GM12878 (cell line): ENCODE measurements around the gene RNPC3. TPM values are rescaled to one million over a fixed set of nuclear protein-coding genes. Genes with fewer than 3 reads are reported as not detected.
A peak's percentile ranks its signal among the peaks of the same experiment; 100 is the strongest.

Experiments
- BHLHE40 ChIP-seq, 2 experiments: fragments of 450-650 bp in 1 of 2; IDR thresholded peaks; 2 replicates each; pipeline ENCODE4 v1.6.1; 2011 to 2017; ENCODE audit warnings: low read depth in 2 of 2, borderline replicate concordance in 1 of 2, improper control_type of control experiment in 1 of 2, low read length in 1 of 2, mild to moderate bottlenecking in 1 of 2
- CREM ChIP-seq: IDR thresholded peaks from 2 replicates; pipeline ENCODE4 v1.6.1; 2014; ENCODE audit warnings: antibody characterized with exemption, low read depth
- CUX1 ChIP-seq: IDR thresholded peaks from 2 replicates; pipeline ENCODE4 v1.6.1; 2012; ENCODE audit warnings: improper control_type of control experiment, low read depth, low read length; ENCODE audit not compliant: insufficient replicate concordance
- EED ChIP-seq: sonication (generic); IDR thresholded peaks from 2 replicates; pipeline ENCODE4 v1.6.1; 2016; ENCODE audit warnings: antibody characterized with exemption, low read depth
- EP300 ChIP-seq, 2 experiments: fragments of 150-350 bp in 1 of 2; IDR thresholded peaks; 2 replicates each; pipeline ENCODE4 v1.6.1; 2011 to 2012; ENCODE audit warnings: low read depth in 2 of 2, low read length in 2 of 2, borderline replicate concordance in 1 of 2, improper control_type of control experiment in 1 of 2, inconsistent platforms in 1 of 2; ENCODE audit not compliant: control insufficient read depth in 1 of 2
- IKZF2 ChIP-seq, 2 experiments: fragments of 450-650 bp; IDR thresholded peaks; 2 replicates each; pipeline ENCODE4 v1.6.1; 2017; ENCODE audit warnings: mild to moderate bottlenecking in 2 of 2, moderate library complexity in 2 of 2
- IRF4 ChIP-seq: IDR thresholded peaks from 2 replicates; pipeline ENCODE4 v1.6.1; 2011; ENCODE audit warnings: low read depth, low read length
- KDM1A ChIP-seq: fragments of 200-600 bp; sonication (generic); IDR thresholded peaks from 2 replicates; pipeline ENCODE4 v1.6.1; 2016; ENCODE audit warnings: borderline replicate concordance
- NKRF ChIP-seq: fragments of 450-650 bp; conservative IDR thresholded peaks from 2 replicates; pipeline ENCODE4 v1.6.1; 2017; ENCODE audit warnings: mild to moderate bottlenecking, moderate library complexity
- PML ChIP-seq: IDR thresholded peaks from 2 replicates; pipeline ENCODE4 v1.6.1; 2012; ENCODE audit warnings: low read length, inconsistent platforms
- POLR2A ChIP-seq: IDR thresholded peaks from 2 replicates; pipeline ENCODE4 v1.6.1; 2011; ENCODE audit warnings: low read depth, mild to moderate bottlenecking, low read length
- POLR2AphosphoS2 ChIP-seq: IDR thresholded peaks from 2 replicates; pipeline ENCODE4 v1.6.1; 2011; ENCODE audit warnings: low read depth, mild to moderate bottlenecking, low read length, improper control_type of control experiment, moderate library complexity
- POLR2AphosphoS5 ChIP-seq: IDR thresholded peaks from 2 replicates; pipeline ENCODE4 v1.6.1; 2011; ENCODE audit warnings: mild to moderate bottlenecking, low read length, inconsistent platforms
- RBBP5 ChIP-seq: fragments of 200-600 bp; sonication (generic); conservative IDR thresholded peaks from 2 replicates; pipeline ENCODE4 v1.6.1; 2016
- SMAD1 ChIP-seq: fragments of 450-650 bp; IDR thresholded peaks from 2 replicates; pipeline ENCODE4 v1.6.1; 2018; ENCODE audit warnings: mild to moderate bottlenecking, low read depth; ENCODE audit not compliant: partially characterized antibody
- SMC3 ChIP-seq: IDR thresholded peaks from 2 replicates; pipeline ENCODE4 v1.6.1; 2011; ENCODE audit warnings: low read length, improper control_type of control experiment, borderline replicate concordance
- SPI1 ChIP-seq: IDR thresholded peaks from 2 replicates; pipeline ENCODE4 v1.6.1; 2011; ENCODE audit warnings: low read depth, mild to moderate bottlenecking, low read length, moderate library complexity, borderline replicate concordance; ENCODE audit not compliant: insufficient read depth
- SRF ChIP-seq, 2 experiments: IDR thresholded peaks; 2 replicates each; pipeline ENCODE4 v1.6.1; 2011; ENCODE audit warnings: low read depth in 2 of 2, low read length in 2 of 2, mild to moderate bottlenecking in 1 of 2, moderate library complexity in 1 of 2
- STAT1 ChIP-seq: fragments of 450-650 bp; conservative IDR thresholded peaks from 2 replicates; pipeline ENCODE4 v1.6.1; 2014; ENCODE audit warnings: antibody characterized with exemption, mild to moderate bottlenecking
- SUPT20H ChIP-seq: IDR thresholded peaks from 2 replicates; pipeline ENCODE4 v1.6.1; 2011; ENCODE audit warnings: low read depth, mild to moderate bottlenecking, low read length, moderate library complexity, borderline replicate concordance; ENCODE audit not compliant: control insufficient read depth
- polyA plus RNA-seq, 11 experiments: library from polyadenylated mRNA; depleted of rRNA in 4 of 11; unstranded in 6 of 11; stranded (reverse) in 5 of 11; fragments of >200 nt; fragmentation: Nextera tagmentation in 4 of 11; fragmentation: Illumina TruSeq in 1 of 11; extraction: Ambion mirVana in 4 of 11; extraction: Trizol in 1 of 11; gene quantifications; 1 replicate in 1 of 11; 2 replicates in 10 of 11; pipeline versions ENCODE4 v1.2.1 to v1.2.3, GENCODE V29; 2011 to 2016; ENCODE audit warnings: inconsistent platforms in 2 of 11, missing spikeins in 2 of 11, low read depth in 1 of 11
- total RNA-seq, 4 experiments: library from RNA; depleted of rRNA in 3 of 4; stranded (reverse); fragments of >200 nt in 3 of 4; fragmentation: Illumina TruSeq in 1 of 4; extraction: Trizol in 1 of 4; gene quantifications; 2 replicates each; pipeline versions ENCODE4 v1.2.1 to v1.2.3, GENCODE V29; 2013 to 2021
- TF ChIP-seq, protein P1 (sequence below): fragments of 450-650 bp; IDR thresholded peaks from 2 replicates; pipeline ENCODE4 v1.6.1; 2017; ENCODE audit warnings: low read depth, mild to moderate bottlenecking, moderate library complexity

The RNPC3 gene
- total and polyA plus RNA-seq, 10 of the 15 experiments (the other 5 are each of a cell fraction or from before 2014, with no cell fraction given): 11.4 to 53.7 (median 22.7) TPM

DNA sequence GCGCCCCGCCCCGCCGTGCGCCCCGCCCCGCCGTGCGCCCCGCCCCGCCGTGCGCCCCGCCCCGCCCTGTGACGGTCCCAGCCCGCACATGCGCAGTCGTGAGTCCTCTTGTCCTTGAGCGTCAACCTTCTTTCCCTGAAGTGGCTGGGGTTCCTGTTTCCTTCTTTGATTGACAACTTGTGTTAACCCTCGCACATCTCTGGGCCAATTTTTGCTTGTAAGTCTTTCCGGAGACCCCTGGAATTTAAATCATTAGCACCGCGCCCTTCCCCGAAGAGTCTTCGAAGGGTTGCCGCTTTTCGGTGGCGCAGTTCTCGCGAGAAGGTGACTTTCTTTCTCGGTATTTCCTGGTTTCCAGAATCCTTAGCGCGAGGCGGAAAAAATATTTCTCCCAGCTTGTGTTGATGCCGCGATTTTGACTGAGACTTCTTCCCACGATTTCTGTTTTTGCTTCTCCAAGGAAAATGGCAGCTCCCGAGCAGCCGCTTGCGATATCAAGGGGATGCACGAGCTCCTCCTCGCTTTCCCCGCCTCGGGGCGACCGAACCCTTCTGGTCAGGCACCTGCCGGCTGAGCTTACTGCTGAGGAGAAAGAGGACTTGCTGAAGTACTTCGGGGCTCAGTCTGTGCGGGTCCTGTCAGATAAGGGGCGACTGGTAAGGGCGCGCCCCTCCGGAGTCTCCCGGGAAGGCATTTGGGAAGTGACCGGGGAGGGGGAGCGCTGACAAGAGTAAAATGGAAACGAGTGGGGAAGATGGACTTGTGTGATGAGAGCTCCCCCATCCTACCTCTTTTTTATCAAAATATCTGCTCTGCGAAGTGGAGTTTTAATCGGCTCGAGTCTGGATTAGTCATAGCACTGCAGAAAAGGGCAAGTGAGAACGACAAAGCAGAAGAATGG is at the start of gene RNPC3 (continued):
- TF ChIP-seq NKRF (peak; percentile 48; the same call in 1 of the 2 replicates), EED (peak; percentile 56; the same call in 1 of the 2 replicates), CREM (peak; percentile 25; the same call in 1 of the 2 replicates), SPI1 (peak; percentile 20; the same call in 1 of the 2 replicates), EP300 (IDR thresholded peaks at IDR 0.05; ENCODE audit: borderline replicate concordance in 1 of 2, control insufficient read depth in 1 of 2, low read depth in 2 of 2, low read length in 2 of 2) (no peak), SUPT20H (no peak), KDM1A (no peak), POLR2AphosphoS5 (peak; percentile 82), STAT1 (no peak), POLR2A (peak; percentile 64), SRF (IDR thresholded peaks at IDR 0.05; ENCODE audit: low read depth in 2 of 2, low read length in 2 of 2) (no peak), IRF4 (no peak), POLR2AphosphoS2 (peak; percentile 57; the same call in 1 of the 2 replicates), SMC3 (no peak), CUX1 (no peak), SMAD1 (peak; percentile 59), PML (peak; percentile 16; the same call in 1 of the 2 replicates), RBBP5 (0 out of 2 replicates have a peak, but pooled peaks have one; percentile 62), IKZF2 (IDR thresholded peaks at IDR 0.05) (peak; percentile 64 to 77; a peak in 3 of 4 replicates), BHLHE40 (IDR thresholded peaks at IDR 0.05; ENCODE audit: borderline replicate concordance in 1 of 2, low read depth in 2 of 2, low read length in 1 of 2) (peak in 1 of 2 experiments; percentile 51; a peak in 1 of 4 replicates)
- TF ChIP-seq, protein P1, sequence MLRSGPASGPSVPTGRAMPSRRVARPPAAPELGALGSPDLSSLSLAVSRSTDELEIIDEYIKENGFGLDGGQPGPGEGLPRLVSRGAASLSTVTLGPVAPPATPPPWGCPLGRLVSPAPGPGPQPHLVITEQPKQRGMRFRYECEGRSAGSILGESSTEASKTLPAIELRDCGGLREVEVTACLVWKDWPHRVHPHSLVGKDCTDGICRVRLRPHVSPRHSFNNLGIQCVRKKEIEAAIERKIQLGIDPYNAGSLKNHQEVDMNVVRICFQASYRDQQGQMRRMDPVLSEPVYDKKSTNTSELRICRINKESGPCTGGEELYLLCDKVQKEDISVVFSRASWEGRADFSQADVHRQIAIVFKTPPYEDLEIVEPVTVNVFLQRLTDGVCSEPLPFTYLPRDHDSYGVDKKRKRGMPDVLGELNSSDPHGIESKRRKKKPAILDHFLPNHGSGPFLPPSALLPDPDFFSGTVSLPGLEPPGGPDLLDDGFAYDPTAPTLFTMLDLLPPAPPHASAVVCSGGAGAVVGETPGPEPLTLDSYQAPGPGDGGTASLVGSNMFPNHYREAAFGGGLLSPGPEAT: peak; percentile 71
